ENCODE data around the gene CTNNBL1.

Gene CTNNBL1

GRCh38 chr20:37748015-37748414 lies 54.2 kb downstream of the CTNNBL1 start:
- no peak for DNase-seq

GRCh38 chr20:37749218-37749617 lies 55.4 kb downstream of the CTNNBL1 start:
- no peak for DNase-seq

GRCh38 chr20:37749620-37750403 lies 56.0 kb downstream of the CTNNBL1 start:
- DNase-seq, result no peak

- no peak for DNase-seq
These were observed 61.8 kb downstream of the CTNNBL1 start for GRCh38 chr20:37755665-37756064.

- DNase-seq, result no peak
These were observed 62.4 kb downstream of the CTNNBL1 start for GRCh38 chr20:37756234-37756633.

- DNase-seq, result no peak
These were observed 63.7 kb downstream of the CTNNBL1 start for GRCh38 chr20:37757550-37757949.

- no peak for DNase-seq
These were observed 64.5 kb downstream of the CTNNBL1 start for GRCh38 chr20:37758332-37758731.

GRCh38 chr20:37759052-37759553 lies 65.3 kb downstream of the CTNNBL1 start:
- no peak for DNase-seq

GRCh38 chr20:37759761-37760209 lies 66.0 kb downstream of the CTNNBL1 start:
- DNase-seq, result no peak

- DNase-seq, result no peak
These were observed 66.5 kb downstream of the CTNNBL1 start for GRCh38 chr20:37760322-37760721.

- no peak for DNase-seq
These were observed 69.1 kb downstream of the CTNNBL1 start for GRCh38 chr20:37762716-37763485.

- no peak for DNase-seq
These were observed 70.6 kb downstream of the CTNNBL1 start for GRCh38 chr20:37764333-37764935.

GRCh38 chr20:37770908-37771307 lies 77.1 kb downstream of the CTNNBL1 start:
- no peak for DNase-seq

GRCh38 chr20:37773291-37773826 lies 79.5 kb downstream of the CTNNBL1 start:
- DNase-seq, result no peak

GRCh38 chr20:37774156-37774555 lies 80.3 kb downstream of the CTNNBL1 start:
- DNase-seq, result no peak

- DNase-seq, result no peak
These were observed 81.4 kb downstream of the CTNNBL1 start for GRCh38 chr20:37775200-37775599.

- no peak for DNase-seq
These were observed 82.2 kb downstream of the CTNNBL1 start for GRCh38 chr20:37776049-37776448.

- DNase-seq, result no peak
These were observed 82.7 kb downstream of the CTNNBL1 start for GRCh38 chr20:37776526-37776925.

- no peak for DNase-seq
These were observed 83.5 kb downstream of the CTNNBL1 start for GRCh38 chr20:37777012-37777950.

- no peak for DNase-seq
These were observed 84.3 kb downstream of the CTNNBL1 start for GRCh38 chr20:37777988-37778659.

- no peak for DNase-seq
These were observed 87.8 kb downstream of the CTNNBL1 start for GRCh38 chr20:37781626-37782025.

All from stimulated activated CD4-positive, alpha-beta T cell treated with anti-CD3 and anti-CD28 coated beads, Interleukin-4, amount 100 ng/mL, for 24 hours (primary cell).